Fibroblast of mammary gland (primary cell): ENCODE measurements around the gene USO1.
"Not testable (repeated sequence)": the region's sequence is repeated elsewhere in the genome, so short reads cannot be mapped to it uniquely, and the experiment has no call there.

Experiments
- DNase-seq: peaks from one replicate; pipeline ENCODE4 v3.0.0-alpha.2; 2010; ENCODE audit warnings: low read depth
- H3K4me3 ChIP-seq: 2 replicates; pipeline ENCODE4 v1.5.1; 2011; ENCODE audit warnings: low read depth, mild to moderate bottlenecking, low read length, moderate library complexity; ENCODE audit not compliant: control insufficient read depth
- CTCF ChIP-seq: conservative IDR thresholded peaks from 2 replicates; pipeline ENCODE4 v1.5.1; 2011; ENCODE audit warnings: low read depth, low read length, inconsistent platforms; ENCODE audit not compliant: control insufficient read depth, insufficient read depth

The USO1 gene

GRCh38 chr4:75715105-75715799, 9.1 kb upstream of the USO1 start:
- DNase-seq, result peak; percentile 72
- H3K4me3 ChIP-seq, result no peak overlapping the region
- TF ChIP-seq CTCF, result no peak

GRCh38 chr4:75716054-75716453, 8.3 kb upstream of the USO1 start:
- H3K4me3 ChIP-seq, DNase-seq: not testable (repeated sequence)

GRCh38 chr4:75717408-75717807, 7.0 kb upstream of the USO1 start:
- H3K4me3 ChIP-seq, result no peak overlapping the region
- no peak for TF ChIP-seq CTCF
- no peak for DNase-seq

- no peak overlapping the region for H3K4me3 ChIP-seq
- TF ChIP-seq CTCF, result no peak
- DNase-seq, result no peak
Observed at GRCh38 chr4:75718529-75718928, 5.8 kb upstream of the USO1 start.

- no peak overlapping the region for H3K4me3 ChIP-seq
- no peak for DNase-seq
- no peak for TF ChIP-seq CTCF
Observed at GRCh38 chr4:75722417-75722816, 2.0 kb upstream of the USO1 start.

- peak; percentile 75 for DNase-seq
- peak overlapping the region; percentile 76 for H3K4me3 ChIP-seq
- no peak for TF ChIP-seq CTCF
Observed at GRCh38 chr4:75723163-75724065, 963 bp upstream of the USO1 start.
